Adrenal gland (tissue), 5 donors: ENCODE results near the gene ZNF414.

Experiments
- POLR2A ChIP-seq, 2 donors: fragments of 450-650 bp; IDR thresholded peaks; one replicate each; pipeline ENCODE4 v1.6.1; 2017; ENCODE audit warnings: antibody characterized with exemption in 2 of 2, mild to moderate bottlenecking in 2 of 2, moderate library complexity in 1 of 2
- TF ChIP-seq, protein P1 (sequence below), 6 experiments: fragments of 450-650 bp in 4 of 6; fragments of 200-600 bp in 2 of 6; sonication (generic) in 1 of 6; IDR thresholded peaks; 1 replicate in 5 of 6; 2 replicates in 1 of 6; pipeline versions ENCODE4 v1.5.1 to v1.8.0; 2016 to 2021; ENCODE audit warnings: antibody characterized with exemption in 6 of 6, mild to moderate bottlenecking in 2 of 6, moderate library complexity in 1 of 6
- donor health status: DM: no; HTN: no; CAD: no.

DNA sequence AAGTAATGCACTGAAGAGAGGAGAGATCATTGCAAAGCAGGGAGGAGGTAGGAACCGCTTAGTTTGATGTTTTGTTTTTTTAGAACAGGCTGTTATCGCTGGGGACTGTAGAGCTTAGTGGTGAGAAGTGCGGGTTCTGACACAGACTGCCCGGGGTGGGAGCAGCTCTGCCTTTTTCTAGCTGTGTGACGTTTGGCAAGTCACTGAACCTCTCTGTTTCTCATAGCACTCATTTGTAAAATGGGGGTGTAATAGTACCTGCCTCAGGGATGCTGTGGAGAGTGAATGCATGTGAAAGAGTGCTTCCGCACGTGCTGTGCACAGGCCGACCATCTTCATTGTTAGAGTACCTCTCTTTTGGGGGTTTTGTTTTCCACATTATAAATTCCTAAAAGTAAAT lies 30.8 kb downstream of the ZNF414 start:
- TF ChIP-seq, protein P1, sequence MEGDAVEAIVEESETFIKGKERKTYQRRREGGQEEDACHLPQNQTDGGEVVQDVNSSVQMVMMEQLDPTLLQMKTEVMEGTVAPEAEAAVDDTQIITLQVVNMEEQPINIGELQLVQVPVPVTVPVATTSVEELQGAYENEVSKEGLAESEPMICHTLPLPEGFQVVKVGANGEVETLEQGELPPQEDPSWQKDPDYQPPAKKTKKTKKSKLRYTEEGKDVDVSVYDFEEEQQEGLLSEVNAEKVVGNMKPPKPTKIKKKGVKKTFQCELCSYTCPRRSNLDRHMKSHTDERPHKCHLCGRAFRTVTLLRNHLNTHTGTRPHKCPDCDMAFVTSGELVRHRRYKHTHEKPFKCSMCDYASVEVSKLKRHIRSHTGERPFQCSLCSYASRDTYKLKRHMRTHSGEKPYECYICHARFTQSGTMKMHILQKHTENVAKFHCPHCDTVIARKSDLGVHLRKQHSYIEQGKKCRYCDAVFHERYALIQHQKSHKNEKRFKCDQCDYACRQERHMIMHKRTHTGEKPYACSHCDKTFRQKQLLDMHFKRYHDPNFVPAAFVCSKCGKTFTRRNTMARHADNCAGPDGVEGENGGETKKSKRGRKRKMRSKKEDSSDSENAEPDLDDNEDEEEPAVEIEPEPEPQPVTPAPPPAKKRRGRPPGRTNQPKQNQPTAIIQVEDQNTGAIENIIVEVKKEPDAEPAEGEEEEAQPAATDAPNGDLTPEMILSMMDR (IDR thresholded peaks at IDR 0.05) = no peak
- TF ChIP-seq POLR2A (IDR thresholded peaks at IDR 0.05) = no peak
